Loucy (cell line): ENCODE measurements around the gene KSR2.

ENCODE experiments used
- H2AFZ ChIP-seq: fragments of 200-600 bp; sonication (generic); 2 replicates; pipeline ENCODE4 v1.6.0; 2016; ENCODE audit warnings: antibody characterized with exemption, mild to moderate bottlenecking, low read length, moderate library complexity
- H3F3A ChIP-seq: fragments of 200-600 bp; 2 replicates; pipeline ENCODE4 v1.6.0; 2016; ENCODE audit warnings: antibody characterized with exemption, low read depth, mild to moderate bottlenecking
- H3K27me3 ChIP-seq: fragments of 200-600 bp; sonication (generic); 2 replicates; pipeline ENCODE4 v1.6.1; 2014; ENCODE audit warnings: low read length, mild to moderate bottlenecking; ENCODE audit not compliant: insufficient read depth, poor library complexity, severe bottlenecking
- H3K36me3 ChIP-seq: fragments of 200-600 bp; sonication (generic); 2 replicates; pipeline ENCODE4 v1.6.1; 2016; ENCODE audit warnings: low read length; ENCODE audit not compliant: insufficient read depth
- H3K4me1 ChIP-seq: fragments of 200-600 bp; sonication (generic); 2 replicates; pipeline ENCODE4 v1.5.1; 2014; ENCODE audit warnings: low read length, mild to moderate bottlenecking; ENCODE audit not compliant: insufficient read depth, poor library complexity, severe bottlenecking
- H3K4me2 ChIP-seq: fragments of 200-600 bp; sonication (generic); 2 replicates; pipeline ENCODE4 v1.6.0; 2014; ENCODE audit warnings: antibody characterized with exemption, low read length, low read depth, mild to moderate bottlenecking; ENCODE audit not compliant: poor library complexity, severe bottlenecking
- H3K4me3 ChIP-seq: fragments of 200-600 bp; sonication (generic); 2 replicates; pipeline ENCODE4 v1.5.1; 2014; ENCODE audit warnings: low read length, mild to moderate bottlenecking, mixed read lengths; ENCODE audit not compliant: poor library complexity, severe bottlenecking
- H3K79me2 ChIP-seq: fragments of 200-600 bp; sonication (generic); 2 replicates; pipeline ENCODE4 v1.6.1; 2014; ENCODE audit warnings: low read length; ENCODE audit not compliant: insufficient read depth
- H3K9ac ChIP-seq: fragments of 200-600 bp; sonication (generic); 2 replicates; pipeline ENCODE4 v1.6.0; 2014; ENCODE audit warnings: mild to moderate bottlenecking, low read depth, low read length, moderate library complexity; ENCODE audit not compliant: poor library complexity, severe bottlenecking
- H3K9me2 ChIP-seq: fragments of 200-600 bp; sonication (generic); replicated peaks from 2 replicates; pipeline ENCODE4 v1.6.1; 2016; ENCODE audit warnings: low read depth, low read length, mixed read lengths
- H3K9me3 ChIP-seq: fragments of 200-600 bp; sonication (generic); 2 replicates; pipeline ENCODE4 v1.6.1; 2014; ENCODE audit warnings: mild to moderate bottlenecking, antibody characterized with exemption, low read length, low read depth; ENCODE audit not compliant: insufficient read depth
- H4K20me1 ChIP-seq: fragments of 200-600 bp; sonication (generic); 2 replicates; pipeline ENCODE4 v1.6.0; 2014; ENCODE audit warnings: antibody characterized with exemption, low read length, mild to moderate bottlenecking; ENCODE audit not compliant: insufficient read depth, poor library complexity, severe bottlenecking
- CTCF ChIP-seq: fragments of 200-600 bp; sonication (generic); conservative IDR thresholded peaks from 2 replicates; pipeline ENCODE4 v1.5.1; 2014; ENCODE audit warnings: mild to moderate bottlenecking, antibody characterized with exemption, low read length
- EZH2phosphoT487 ChIP-seq: fragments of 200-600 bp; IDR thresholded peaks from 2 replicates; pipeline ENCODE4 v1.6.1; 2018; ENCODE audit warnings: antibody characterized with exemption, mild to moderate bottlenecking, moderate library complexity, borderline replicate concordance

KSR2 gene

DNA sequence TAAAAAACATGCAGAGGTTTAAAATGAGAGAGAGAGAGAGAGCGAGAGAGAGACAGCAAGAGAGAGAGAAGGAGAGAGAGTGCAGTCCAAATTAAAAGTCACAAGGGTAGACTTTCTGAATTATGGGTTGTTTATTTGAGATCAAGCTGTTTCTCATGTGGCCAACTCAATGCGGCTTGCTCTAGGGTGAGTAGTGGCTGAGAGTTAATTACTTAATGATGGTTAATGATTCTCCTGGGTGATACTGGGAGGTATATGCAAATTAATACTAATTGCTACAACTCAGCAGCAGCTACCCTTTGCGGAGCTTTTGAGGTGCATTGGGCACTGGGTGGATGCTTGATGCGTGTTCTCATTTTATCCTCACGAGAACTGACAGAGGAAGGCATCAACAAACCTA is 485.3 kb downstream of the KSR2 start:
- H3K9me2 ChIP-seq: no peaks in the 10 kb centered on the region
- H3K27me3 ChIP-seq: no peaks in the 10 kb centered on the region
- no peak overlapping the region for H2AFZ ChIP-seq
- H4K20me1 ChIP-seq: no peaks in the 10 kb centered on the region
- H3K9ac ChIP-seq: no peak overlapping the region
- no peak for TF ChIP-seq CTCF
- no peaks in the 10 kb centered on the region for H3K4me1 ChIP-seq
- no peak overlapping the region for H3K4me3 ChIP-seq
- H3K9me3 ChIP-seq: no peaks in the 10 kb centered on the region
- H3K36me3 ChIP-seq: no peaks in the 10 kb centered on the region
- H3K4me2 ChIP-seq: no peak overlapping the region
- no peaks in the 10 kb centered on the region for H3F3A ChIP-seq
- H3K79me2 ChIP-seq: no peaks in the 10 kb centered on the region

DNA sequence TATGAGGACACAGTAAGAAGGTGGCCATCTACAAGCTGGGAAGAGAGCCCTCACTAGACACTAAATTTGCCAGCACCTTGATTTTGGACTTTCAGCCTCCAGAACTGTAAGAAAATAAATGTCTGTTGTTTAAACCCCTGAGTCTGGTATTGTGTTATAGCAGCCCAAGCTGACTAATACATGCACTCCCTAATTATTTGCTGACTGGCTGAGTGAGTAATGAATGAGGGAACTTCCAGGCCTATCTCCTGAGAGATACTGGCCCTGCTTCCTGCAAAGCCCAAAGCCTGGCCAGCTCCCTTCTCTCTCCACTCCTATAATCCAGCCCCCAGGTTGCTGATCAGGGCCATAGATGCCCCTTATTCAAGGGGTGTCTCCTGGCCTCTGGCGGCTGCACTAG is 487.3 kb downstream of the KSR2 start:
- Histone ChIP-seq H3K4me3 (no peak overlapping the region), H3K9me3 (no peaks in the 10 kb centered on the region), H4K20me1 (no peaks in the 10 kb centered on the region), H3K79me2 (no peaks in the 10 kb centered on the region), H2AFZ (no peak overlapping the region), H3K27me3 (no peaks in the 10 kb centered on the region), H3F3A (no peaks in the 10 kb centered on the region), H3K9ac (no peak overlapping the region), H3K4me1 (no peaks in the 10 kb centered on the region), H3K4me2 (no peak overlapping the region), H3K36me3 (no peaks in the 10 kb centered on the region), H3K9me2 (no peaks in the 10 kb centered on the region)
- TF ChIP-seq EZH2phosphoT487: no peak
- TF ChIP-seq CTCF: no peak

DNA sequence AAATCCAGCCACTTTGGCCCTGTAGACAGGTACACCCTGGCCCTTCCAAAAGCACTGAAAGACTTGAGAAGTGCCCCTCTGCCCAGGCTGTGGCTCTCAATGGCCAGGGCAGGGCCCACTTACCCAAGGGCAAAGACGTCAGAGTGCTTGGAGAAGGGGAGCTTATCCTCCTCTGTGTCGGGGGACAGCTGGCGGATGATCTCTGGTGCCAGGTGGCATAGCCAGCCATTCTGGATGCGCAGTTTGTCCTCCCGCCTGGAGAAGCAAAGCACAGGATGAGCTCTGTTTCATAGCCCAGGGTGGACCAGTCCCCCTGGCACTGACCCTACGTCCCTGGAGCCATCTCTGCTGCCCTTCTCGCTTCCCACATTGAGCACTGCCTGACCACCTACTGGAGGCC is 492.4 kb downstream of the KSR2 start:
- H4K20me1 ChIP-seq: no peaks in the 10 kb centered on the region
- H3K79me2 ChIP-seq: no peaks in the 10 kb centered on the region
- no peak overlapping the region for H3K9ac ChIP-seq
- H3K36me3 ChIP-seq: no peaks in the 10 kb centered on the region
- H3K9me3 ChIP-seq: no peaks in the 10 kb centered on the region; the same call in 1 of the 2 replicates
- no peaks in the 10 kb centered on the region for H3K27me3 ChIP-seq
- no peak overlapping the region for H3K4me3 ChIP-seq
- no peak overlapping the region for H3K4me2 ChIP-seq
- no peak for TF ChIP-seq EZH2phosphoT487
- TF ChIP-seq CTCF: no peak
- H2AFZ ChIP-seq: no peak overlapping the region
- no peaks in the 10 kb centered on the region for H3K4me1 ChIP-seq
- no peaks in the 10 kb centered on the region for H3K9me2 ChIP-seq
- no peaks in the 10 kb centered on the region for H3F3A ChIP-seq
